HepG2 (cell line): ENCODE results near the gene FAT1. TPM values are rescaled to one million over a fixed set of nuclear protein-coding genes. Genes with fewer than 3 reads are reported as not detected.

Experiments used
- ARID5B ChIP-seq: IDR thresholded peaks from 2 replicates; pipeline ENCODE4 v1.4.0; 2020; ENCODE audit warnings: mild to moderate bottlenecking, missing genetic modification reagents
- ATF6 ChIP-seq: sonication (generic); formaldehyde crosslinking; conservative IDR thresholded peaks from 2 replicates; pipeline ENCODE4 v1.4.0; 2020; ENCODE audit warnings: missing genetic modification reagents
- BCLAF1 ChIP-seq: fragments of 450-650 bp; IDR thresholded peaks from 2 replicates; pipeline ENCODE4 v1.6.1; 2017; ENCODE audit warnings: mild to moderate bottlenecking
- DZIP1 ChIP-seq: sonication (generic); formaldehyde crosslinking; IDR thresholded peaks from 2 replicates; pipeline ENCODE4 v1.5.0; 2020; ENCODE audit warnings: mild to moderate bottlenecking, missing genetic modification reagents
- EHMT2 ChIP-seq: fragments of 200-600 bp; sonication (generic); IDR thresholded peaks from 2 replicates; pipeline ENCODE4 v1.7.0; 2017; ENCODE audit warnings: antibody characterized with exemption, low read depth, low read length, borderline replicate concordance
- KLF16 ChIP-seq, 2 experiments: sonication (generic) in 1 of 2; formaldehyde crosslinking in 1 of 2; IDR thresholded peaks; 2 replicates each; pipeline versions ENCODE4 v1.6.1 to v1.8.0; 2016 to 2023; ENCODE audit warnings: missing genetic modification reagents in 2 of 2, missing compliant biosample characterization in 1 of 2
- MTA1 ChIP-seq: sonication (generic); formaldehyde crosslinking; IDR thresholded peaks from 2 replicates; pipeline ENCODE4 v1.4.0; 2020; ENCODE audit warnings: missing genetic modification reagents, mild to moderate bottlenecking, borderline replicate concordance
- PLSCR1 ChIP-seq: sonication (generic); formaldehyde crosslinking; IDR thresholded peaks from 2 replicates; pipeline ENCODE4 v1.5.0; 2020; ENCODE audit warnings: missing genetic modification reagents, mild to moderate bottlenecking, borderline replicate concordance
- REPIN1 ChIP-seq: sonication (generic); formaldehyde crosslinking; IDR thresholded peaks from 2 replicates; pipeline ENCODE4 v1.8.0; 2022; ENCODE audit warnings: missing genetic modification reagents, low read depth, mild to moderate bottlenecking, borderline replicate concordance
- ZNF180 ChIP-seq: sonication (generic); formaldehyde crosslinking; IDR thresholded peaks from 2 replicates; pipeline ENCODE4 v1.4.0; 2020; ENCODE audit warnings: low read depth, missing genetic modification reagents, borderline replicate concordance
- ZNF441 ChIP-seq: sonication (generic); formaldehyde crosslinking; IDR thresholded peaks from 2 replicates; pipeline ENCODE4 v1.7.0; 2021; ENCODE audit warnings: missing genetic modification reagents, borderline replicate concordance
- ZSCAN9 ChIP-seq: IDR thresholded peaks from 2 replicates; pipeline ENCODE4 v1.6.1; 2016; ENCODE audit warnings: borderline replicate concordance
- polyA plus RNA-seq, 8 experiments: library from polyadenylated mRNA; depleted of rRNA in 3 of 8; stranded (reverse) in 7 of 8; unstranded in 1 of 8; fragments of >200 nt; fragmentation: Illumina TruSeq in 4 of 8; extraction: Trizol in 4 of 8; gene quantifications; 2 replicates each; pipeline versions ENCODE4 v1.2.1 to v1.2.3, GENCODE V29; 2011 to 2016; ENCODE audit warnings: low read depth in 4 of 8, missing spikeins in 1 of 8, mixed read lengths in 1 of 8; ENCODE audit not compliant: insufficient read depth in 1 of 8
- total RNA-seq, 5 experiments: library from RNA; depleted of rRNA; stranded (reverse); fragments of >200 nt; fragmentation: Illumina TruSeq; extraction: Trizol; gene quantifications; 2 replicates each; pipeline ENCODE4 v1.2.3, GENCODE V29; 2016; ENCODE audit warnings: low read depth in 1 of 5

The FAT1 gene
- total and polyA plus RNA-seq, 2 of the 13 experiments (the other 11 are each of a cell fraction or from before 2014, with no cell fraction given), result 185 to 216 TPM

- TF ChIP-seq ARID5B, result peak; percentile 94
- TF ChIP-seq REPIN1 (CRISPR knock-in tag), result peak; percentile 63; the same call in 1 of the 2 replicates
- peak; percentile 58; the same call in 1 of the 2 replicates for TF ChIP-seq ZSCAN9 (CRISPR knock-in tag)
- no peak for TF ChIP-seq ZNF441 (CRISPR knock-in tag)
- no peak for TF ChIP-seq BCLAF1
- TF ChIP-seq MTA1, result no peak
- TF ChIP-seq ATF6 (CRISPR knock-in tag), result no peak
- TF ChIP-seq KLF16 (CRISPR knock-in tag; IDR thresholded peaks at IDR 0.05), result no peak
- TF ChIP-seq EHMT2, result peak; percentile 85; the same call in 1 of the 2 replicates
- no peak for TF ChIP-seq DZIP1 (CRISPR knock-in tag)
- no peak for TF ChIP-seq ZNF180
- no peak for TF ChIP-seq PLSCR1
These were observed 32.2 kb upstream of the FAT1 start (continued) for GRCh38 chr4:186755550-186756519.
